Thyroid gland (tissue), 4 donors: ENCODE results near the gene SLC25A45. TPM values are rescaled to one million over a fixed set of nuclear protein-coding genes. Genes with fewer than 3 reads are reported as not detected.
A peak's percentile ranks its signal among the peaks of the same experiment; 100 is the strongest.

ENCODE experiments used
- DNase-seq, 2 donors: peaks; one replicate each; pipeline ENCODE4 v3.0.0-alpha.2; 2019
- H3K27ac ChIP-seq, 3 donors: fragments of 200-600 bp; sonication (generic); 1 replicate in 2 of 3; 2 replicates in 1 of 3; pipeline ENCODE4 v1.5.1; 2016 to 2019; ENCODE audit warnings: mild to moderate bottlenecking in 1 of 3, moderate library complexity in 1 of 3
- H3K27me3 ChIP-seq: fragments of 200-600 bp; sonication (generic); one replicate; pipeline ENCODE4 v1.5.1; 2019
- H3K36me3 ChIP-seq, 2 donors: fragments of 200-600 bp; sonication (generic); one replicate each; pipeline ENCODE4 v1.5.1; 2016 to 2019
- H3K4me1 ChIP-seq, 2 donors: fragments of 200-600 bp; sonication (generic); one replicate each; pipeline ENCODE4 v1.5.1; 2017 to 2019
- H3K4me3 ChIP-seq, 3 donors: fragments of 200-600 bp; sonication (generic); replicated peaks in 1 of 3; 1 replicate in 2 of 3; 2 replicates in 1 of 3; pipeline ENCODE4 v1.5.1; 2016; ENCODE audit warnings: mild to moderate bottlenecking in 1 of 3
- H3K9me3 ChIP-seq: fragments of 200-600 bp; sonication (generic); one replicate; pipeline ENCODE4 v1.5.1; 2017
- POLR2A ChIP-seq, 2 donors: fragments of 450-650 bp; IDR thresholded peaks; one replicate each; pipeline ENCODE4 v1.6.1; 2017; ENCODE audit warnings: antibody characterized with exemption in 2 of 2, mild to moderate bottlenecking in 2 of 2, moderate library complexity in 1 of 2
- WGBS, 2 donors: methylation state at CpG; one replicate each; pipeline ENCODE4 v1.1.5; 2017; 5-methylcytosine and 5-hydroxymethylcytosine counted together
- intact Hi-C: fragments of 100-400 bp; cut with DNase I; formaldehyde crosslinking; loops from one replicate; pipeline ENCODE4 v1.15.1; 2023
- total RNA-seq, 4 donors: library from RNA; depleted of rRNA; stranded (reverse); fragments of >200 nt; gene quantifications; one replicate each; pipeline ENCODE4 v1.2.3, GENCODE V29; 2016
- TF ChIP-seq, protein P1 (sequence below), 6 experiments: fragments of 200-600 bp in 3 of 6; fragments of 450-650 bp in 3 of 6; sonication (generic) in 3 of 6; IDR thresholded peaks; one replicate each; pipeline ENCODE4 v1.5.1; 2016 to 2019; ENCODE audit warnings: antibody characterized with exemption in 6 of 6, mild to moderate bottlenecking in 2 of 6, inconsistent platforms in 1 of 6, moderate library complexity in 1 of 6

Gene SLC25A45
- total RNA-seq, 4 donors from 2014 or later = 13.0 to 28.0 (median 20.9) TPM

DNA sequence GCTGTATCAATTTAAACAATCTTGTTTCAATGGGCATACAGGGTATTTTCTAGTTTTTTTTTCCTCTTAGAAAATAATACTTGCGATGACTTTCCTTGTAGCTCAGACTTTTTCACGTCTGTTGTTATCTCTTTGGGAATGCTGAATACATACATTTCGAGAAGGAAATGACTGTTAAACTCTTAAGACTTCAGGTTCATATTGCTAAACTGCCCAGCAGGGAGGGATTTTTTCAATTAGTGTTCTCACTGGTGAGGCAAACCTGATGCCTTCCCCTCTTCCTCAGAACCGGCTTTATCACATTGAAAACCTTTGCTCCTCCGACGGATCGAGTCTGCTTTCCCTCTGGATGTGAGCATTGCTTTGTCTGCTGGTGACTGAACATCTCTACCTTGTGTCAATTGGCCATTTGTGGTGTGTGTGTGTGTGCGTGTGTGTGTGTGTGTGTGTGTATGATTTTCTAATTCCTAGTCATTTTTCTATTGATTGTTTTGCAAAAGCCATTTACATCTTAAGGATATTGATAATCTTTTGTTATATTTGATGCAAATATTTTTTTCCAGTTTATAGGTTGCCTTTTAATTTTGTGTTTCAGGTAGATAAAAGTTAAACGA is 46.7 kb upstream of the SLC25A45 start:
- Histone ChIP-seq H3K27me3 (no peaks in the 10 kb centered on the region), H3K27ac (peak overlapping the region; percentile 98 to 100 (median 100)), H3K4me1 (peaks cover 21 to 22% of the 10 kb centered on the region in 2 donors), H3K36me3 (peaks cover 34 to 45% of the 10 kb centered on the region in 2 donors), H3K9me3 (no peaks in the 10 kb centered on the region), H3K4me3 (peak overlapping the region in 2 of 3 donors; percentile 85 to 94)
- intact Hi-C loops = no loop called here
- TF ChIP-seq, protein P1, sequence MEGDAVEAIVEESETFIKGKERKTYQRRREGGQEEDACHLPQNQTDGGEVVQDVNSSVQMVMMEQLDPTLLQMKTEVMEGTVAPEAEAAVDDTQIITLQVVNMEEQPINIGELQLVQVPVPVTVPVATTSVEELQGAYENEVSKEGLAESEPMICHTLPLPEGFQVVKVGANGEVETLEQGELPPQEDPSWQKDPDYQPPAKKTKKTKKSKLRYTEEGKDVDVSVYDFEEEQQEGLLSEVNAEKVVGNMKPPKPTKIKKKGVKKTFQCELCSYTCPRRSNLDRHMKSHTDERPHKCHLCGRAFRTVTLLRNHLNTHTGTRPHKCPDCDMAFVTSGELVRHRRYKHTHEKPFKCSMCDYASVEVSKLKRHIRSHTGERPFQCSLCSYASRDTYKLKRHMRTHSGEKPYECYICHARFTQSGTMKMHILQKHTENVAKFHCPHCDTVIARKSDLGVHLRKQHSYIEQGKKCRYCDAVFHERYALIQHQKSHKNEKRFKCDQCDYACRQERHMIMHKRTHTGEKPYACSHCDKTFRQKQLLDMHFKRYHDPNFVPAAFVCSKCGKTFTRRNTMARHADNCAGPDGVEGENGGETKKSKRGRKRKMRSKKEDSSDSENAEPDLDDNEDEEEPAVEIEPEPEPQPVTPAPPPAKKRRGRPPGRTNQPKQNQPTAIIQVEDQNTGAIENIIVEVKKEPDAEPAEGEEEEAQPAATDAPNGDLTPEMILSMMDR (IDR thresholded peaks at IDR 0.05) = no peak
- TF ChIP-seq POLR2A (IDR thresholded peaks at IDR 0.05) = peak in 1 of 2 donors; percentile 32
- peak in 1 of 2 donors; percentile 47 for DNase-seq
- WGBS, 2 donors = 10 to 17% methylated on average over 9 of the region's 9 CpGs

DNA sequence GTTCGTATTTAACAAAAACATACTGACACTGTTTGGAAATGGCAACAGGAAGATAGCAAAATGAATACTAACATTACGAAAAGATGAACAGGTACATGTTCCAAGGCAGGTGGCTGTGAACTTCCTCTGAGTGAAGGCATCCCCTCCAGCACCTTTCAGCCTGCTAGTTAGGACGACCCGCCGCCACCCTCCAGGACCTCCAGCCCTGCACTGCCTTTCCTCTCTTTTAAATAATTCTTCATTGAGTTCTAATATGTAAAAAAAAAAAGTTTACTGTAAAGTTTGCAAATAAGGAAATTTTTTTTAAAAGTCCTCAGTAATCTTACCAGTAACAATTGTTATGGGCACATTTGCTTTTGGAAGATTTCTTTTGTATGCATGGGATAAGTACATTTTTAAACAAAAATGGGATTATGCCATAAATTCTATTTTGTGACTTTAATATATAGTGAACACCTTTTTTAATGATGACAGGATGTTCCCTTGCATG is 46.2 kb upstream of the SLC25A45 start:
- TF ChIP-seq, protein P1 (IDR thresholded peaks at IDR 0.05) = no peak
- TF ChIP-seq POLR2A (IDR thresholded peaks at IDR 0.05) = no peak
- Histone ChIP-seq H3K36me3 (peaks cover 37 to 50% of the 10 kb centered on the region in 2 donors), H3K27me3 (no peaks in the 10 kb centered on the region), H3K9me3 (no peaks in the 10 kb centered on the region), H3K4me3 (peak overlapping the region in 2 of 3 donors; percentile 85 to 94), H3K27ac (peak overlapping the region; percentile 98 to 100 (median 100)), H3K4me1 (peaks cover 16 to 17% of the 10 kb centered on the region in 2 donors)
- intact Hi-C loops = no loop called here
- 18 to 31% methylated on average over 5 of the region's 5 CpGs for WGBS, 2 donors
- DNase-seq = peak in 1 of 2 donors; percentile 52

DNA sequence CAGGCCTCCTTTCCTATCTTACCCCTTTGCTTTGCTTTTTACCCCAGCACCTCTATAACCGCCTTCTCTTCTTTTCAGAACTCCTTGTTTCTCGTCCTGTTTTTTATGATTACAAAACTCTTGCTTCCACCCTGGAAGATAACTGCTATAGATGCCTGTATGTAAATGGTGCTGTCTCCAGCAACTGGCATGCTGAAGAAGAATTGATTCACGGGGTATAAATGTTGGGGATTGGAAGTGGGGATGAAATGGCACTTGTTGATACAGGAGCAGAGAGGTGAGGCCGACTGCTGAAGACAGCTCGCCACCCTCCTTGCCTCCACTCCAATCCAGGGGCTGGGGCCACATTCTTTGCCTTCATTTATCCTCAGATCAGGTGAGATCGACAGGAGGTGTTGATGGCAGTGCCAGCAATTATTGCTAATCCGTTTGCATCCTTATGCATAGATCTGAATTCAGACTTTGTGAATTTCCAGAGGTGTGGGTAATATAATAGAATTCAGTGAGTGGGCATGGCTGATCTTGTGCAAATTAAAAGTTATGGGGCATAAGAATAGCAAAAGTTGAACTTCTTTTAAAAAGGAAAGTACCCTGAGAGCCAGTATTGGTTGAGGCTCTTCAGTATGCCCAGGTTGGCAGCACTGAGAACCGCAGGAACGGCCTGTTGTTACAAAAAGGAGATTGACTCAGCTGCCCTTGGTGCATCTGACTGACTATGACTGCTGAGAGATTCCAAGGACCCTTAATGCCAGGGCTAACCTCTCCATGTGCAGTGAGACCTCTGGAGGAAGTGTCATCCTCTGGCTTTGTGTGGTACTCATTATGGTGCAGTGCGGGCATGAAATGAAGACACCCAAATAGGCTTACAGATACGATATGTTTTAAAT is 45.5 kb upstream of the SLC25A45 start:
- Histone ChIP-seq H3K36me3 (peaks cover 37 to 53% of the 10 kb centered on the region in 2 donors), H3K9me3 (no peaks in the 10 kb centered on the region), H3K27ac (peak overlapping the region; percentile 98 to 100 (median 100)), H3K4me1 (peaks cover 9 to 11% of the 10 kb centered on the region in 2 donors), H3K27me3 (no peaks in the 10 kb centered on the region), H3K4me3 (peak overlapping the region; percentile 66 to 94 (median 85))
- intact Hi-C loops = no loop called here
- WGBS, 2 donors = 8 to 10% methylated on average over 11 of the region's 11 CpGs
- peak; percentile 58 to 63 for DNase-seq
- peak in 1 of 2 donors; percentile 65 for TF ChIP-seq POLR2A (IDR thresholded peaks at IDR 0.05)
- TF ChIP-seq, protein P1 (IDR thresholded peaks at IDR 0.05) = no peak

DNA sequence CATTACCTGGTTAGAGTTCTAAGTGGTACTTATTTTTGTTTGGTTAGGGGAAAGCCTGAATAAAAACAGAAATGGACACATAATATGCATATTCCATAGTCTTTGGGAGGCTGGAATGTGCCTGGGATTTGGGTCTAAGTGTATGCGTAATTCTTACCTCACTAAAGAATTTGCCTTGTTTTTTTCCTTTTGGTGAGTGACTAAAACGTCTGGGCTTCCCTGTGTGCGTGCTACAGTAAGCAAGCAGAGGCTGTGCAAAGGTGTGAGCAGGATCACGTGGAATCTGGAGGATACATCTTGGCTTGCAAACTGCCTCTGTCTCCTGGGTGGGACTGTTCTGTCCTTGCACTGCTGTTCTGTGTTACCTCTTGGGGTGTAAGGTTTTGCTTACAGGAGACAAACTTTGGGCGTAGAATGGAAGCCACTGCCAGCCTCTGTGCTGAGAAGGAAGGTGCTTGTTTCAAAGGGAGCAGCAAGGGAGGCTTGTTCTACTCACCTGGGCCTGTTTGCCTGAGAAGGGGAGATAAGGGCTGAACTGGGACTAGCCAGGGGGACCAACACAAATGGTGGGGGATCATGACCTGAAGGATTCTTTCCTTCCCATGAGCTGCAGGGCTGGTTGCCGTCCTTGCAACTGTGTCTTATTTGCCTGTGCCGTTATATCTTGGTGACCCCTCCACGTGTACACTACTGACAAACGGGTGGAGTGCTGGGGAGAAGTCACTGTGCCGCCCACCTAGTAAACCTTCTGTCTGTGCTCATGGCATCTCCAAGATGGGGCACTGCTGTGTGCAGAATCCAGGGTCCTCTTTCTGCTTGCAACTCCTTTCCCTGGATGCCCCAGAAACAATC is 44.6 kb upstream of the SLC25A45 start:
- DNase-seq = peak; percentile 48 to 58
- peak overlapping the region; percentile 98 to 100 (median 100) for H3K27ac ChIP-seq
- H3K27me3 ChIP-seq = no peaks in the 10 kb centered on the region

More for the DNA sequence above, 44.6 kb upstream of the SLC25A45 start:
- peaks cover 7 to 9% of the 10 kb centered on the region in 2 donors for H3K4me1 ChIP-seq
- H3K9me3 ChIP-seq = no peaks in the 10 kb centered on the region
- intact Hi-C loops = no loop called here
- WGBS, 2 donors = 7 to 8% methylated on average over 10 of the region's 10 CpGs
- peaks cover 37 to 53% of the 10 kb centered on the region in 2 donors for H3K36me3 ChIP-seq
- H3K4me3 ChIP-seq = peak overlapping the region; percentile 66 to 94 (median 85)
- TF ChIP-seq, protein P1 (IDR thresholded peaks at IDR 0.05) = no peak
- TF ChIP-seq POLR2A (IDR thresholded peaks at IDR 0.05) = peak in 1 of 2 donors; percentile 75
